Measurements from ENCODE around the gene ASIC4. TPM values are rescaled to one million over a fixed set of nuclear protein-coding genes. Genes with fewer than 3 reads are reported as not detected.

ASIC4 gene
- total RNA-seq, 2 donors from 2014 or later, result not detected

- TF ChIP-seq, protein P1, sequence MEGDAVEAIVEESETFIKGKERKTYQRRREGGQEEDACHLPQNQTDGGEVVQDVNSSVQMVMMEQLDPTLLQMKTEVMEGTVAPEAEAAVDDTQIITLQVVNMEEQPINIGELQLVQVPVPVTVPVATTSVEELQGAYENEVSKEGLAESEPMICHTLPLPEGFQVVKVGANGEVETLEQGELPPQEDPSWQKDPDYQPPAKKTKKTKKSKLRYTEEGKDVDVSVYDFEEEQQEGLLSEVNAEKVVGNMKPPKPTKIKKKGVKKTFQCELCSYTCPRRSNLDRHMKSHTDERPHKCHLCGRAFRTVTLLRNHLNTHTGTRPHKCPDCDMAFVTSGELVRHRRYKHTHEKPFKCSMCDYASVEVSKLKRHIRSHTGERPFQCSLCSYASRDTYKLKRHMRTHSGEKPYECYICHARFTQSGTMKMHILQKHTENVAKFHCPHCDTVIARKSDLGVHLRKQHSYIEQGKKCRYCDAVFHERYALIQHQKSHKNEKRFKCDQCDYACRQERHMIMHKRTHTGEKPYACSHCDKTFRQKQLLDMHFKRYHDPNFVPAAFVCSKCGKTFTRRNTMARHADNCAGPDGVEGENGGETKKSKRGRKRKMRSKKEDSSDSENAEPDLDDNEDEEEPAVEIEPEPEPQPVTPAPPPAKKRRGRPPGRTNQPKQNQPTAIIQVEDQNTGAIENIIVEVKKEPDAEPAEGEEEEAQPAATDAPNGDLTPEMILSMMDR (IDR thresholded peaks at IDR 0.05), result no peak
- TF ChIP-seq POLR2A (IDR thresholded peaks at IDR 0.05), result peak in 1 of 3 donors; percentile 16
- Histone ChIP-seq H3K4me1 (peaks cover 13% of the 10 kb centered on the region), H3K9me3 (no peaks in the 10 kb centered on the region), H3K36me3 (replicated peaks in 1 of 2; ENCODE audit: insufficient read depth in 1 of 2, low read depth in 2 of 2) (no peaks in the 10 kb centered on the region), H3K27me3 (peaks cover 9 to 30% of the 10 kb centered on the region in 2 donors), H3K27ac (no peak overlapping the region), H3K4me3 (no peak overlapping the region)
- intact Hi-C loops (cut with DNase I), result no loop called here
- ATAC-seq, result peak; percentile 29
- peak in 2 of 4 donors; percentile 25 to 29 for DNase-seq
- 4 to 5% methylated on average over 3 to 73 of the region's 89 CpGs for WGBS, 2 donors
Measured at GRCh38 chr2:219484343-219485200, 29.7 kb upstream of the ASIC4 start.

- ATAC-seq, result no peak
- 72 to 76% methylated on average over 7 to 12 of the region's 12 CpGs for WGBS, 2 donors
- peaks cover 13% of the 10 kb centered on the region for H3K4me1 ChIP-seq
- H3K4me3 ChIP-seq, result no peak overlapping the region
- intact Hi-C loops (cut with DNase I), result no loop called here
- peaks cover 9 to 30% of the 10 kb centered on the region in 2 donors for H3K27me3 ChIP-seq
- DNase-seq, result no peak
- TF ChIP-seq, protein P1 (IDR thresholded peaks at IDR 0.05), result no peak
- TF ChIP-seq POLR2A (IDR thresholded peaks at IDR 0.05), result no peak
- no peak overlapping the region for H3K27ac ChIP-seq
- H3K9me3 ChIP-seq, result no peaks in the 10 kb centered on the region
- H3K36me3 ChIP-seq (replicated peaks in 1 of 2; ENCODE audit: insufficient read depth in 1 of 2, low read depth in 2 of 2), result no peaks in the 10 kb centered on the region
Measured at GRCh38 chr2:219485201-219485580, 29.1 kb upstream of the ASIC4 start.

- H3K4me1 ChIP-seq, result peaks cover 13% of the 10 kb centered on the region
- H3K27me3 ChIP-seq, result peaks cover 9 to 30% of the 10 kb centered on the region in 2 donors
- H3K27ac ChIP-seq, result no peak overlapping the region
- ATAC-seq (no peak), DNase-seq (no peak)
- intact Hi-C loops (cut with DNase I), result no loop called here
- TF ChIP-seq POLR2A (IDR thresholded peaks at IDR 0.05), result no peak
- TF ChIP-seq, protein P1 (IDR thresholded peaks at IDR 0.05), result no peak
- no peaks in the 10 kb centered on the region for H3K9me3 ChIP-seq
- WGBS, 2 donors, result 68 to 75% methylated on average over 7 to 8 of the region's 8 CpGs
- no peak overlapping the region for H3K4me3 ChIP-seq
- H3K36me3 ChIP-seq (replicated peaks in 1 of 2; ENCODE audit: insufficient read depth in 1 of 2, low read depth in 2 of 2), result no peaks in the 10 kb centered on the region
Measured at GRCh38 chr2:219486380-219486959, 27.8 kb upstream of the ASIC4 start.

- intact Hi-C loops (cut with DNase I), result no loop called here
- WGBS, 2 donors, result 86 to 89% methylated on average over 11 to 12 of the region's 17 CpGs
- DNase-seq (no peak), ATAC-seq (no peak)
- no peak overlapping the region for H3K27ac ChIP-seq
- H3K36me3 ChIP-seq (replicated peaks in 1 of 2; ENCODE audit: insufficient read depth in 1 of 2, low read depth in 2 of 2), result no peaks in the 10 kb centered on the region
- H3K9me3 ChIP-seq, result no peaks in the 10 kb centered on the region
- H3K4me3 ChIP-seq, result no peak overlapping the region
- TF ChIP-seq POLR2A (IDR thresholded peaks at IDR 0.05), result no peak
- TF ChIP-seq, protein P1 (IDR thresholded peaks at IDR 0.05), result no peak
- H3K4me1 ChIP-seq, result peaks cover 13% of the 10 kb centered on the region
- H3K27me3 ChIP-seq, result peaks cover 9 to 24% of the 10 kb centered on the region in 2 donors
Measured at GRCh38 chr2:219488149-219488843, 26.0 kb upstream of the ASIC4 start.

Data from body of pancreas (tissue), 4 donors.